Measurements from ENCODE around the gene LRCH1. TPM values are rescaled to one million over a fixed set of nuclear protein-coding genes. Genes with fewer than 3 reads are reported as not detected.
A peak's percentile ranks its signal among the peaks of the same experiment; 100 is the strongest.

LRCH1 gene
- polyA plus RNA-seq, 1 donor (not counting 4 experiments of a cell fraction or from before 2014, with no cell fraction given): 16.2 TPM

GRCh38 chr13:46686171-46686570, 133.2 kb downstream of the LRCH1 start:
- Histone ChIP-seq H3K4me2 (ENCODE audit: control insufficient read depth, extremely low read depth, insufficient read depth, low read depth, low read length) (no peak overlapping the region), H4K20me1 (ENCODE audit: control insufficient read depth, extremely low read depth, insufficient read depth, low read length) (no peaks in the 10 kb centered on the region), H3K9me1 (ENCODE audit: control insufficient read depth, extremely low read depth, insufficient read depth, low read length) (no peaks in the 10 kb centered on the region), H3K4me3 (ENCODE audit: control insufficient read depth in 2 of 3, extremely low read depth in 1 of 3, insufficient read depth in 2 of 3, low read depth in 1 of 3, low read length in 3 of 3) (no peak overlapping the region), H3K27ac (ENCODE audit: control insufficient read depth, insufficient read depth, low read length) (no peak overlapping the region), H2AFZ (ENCODE audit: control insufficient read depth, low read length) (no peak overlapping the region), H3K9me3 (ENCODE audit: control insufficient read depth, low read depth, low read length) (no peaks in the 10 kb centered on the region), H3K36me3 (ENCODE audit: control insufficient read depth in 2 of 2, extremely low read depth in 1 of 2, insufficient read depth in 2 of 2, low read length in 2 of 2) (peaks cover 0 to 4% of the 10 kb centered on the region in 2 experiments), H3K4me1 (ENCODE audit: control insufficient read depth, extremely low read depth, insufficient read depth, low read length) (peaks cover 10% of the 10 kb centered on the region), H3K27me3 (ENCODE audit: control insufficient read depth, extremely low read depth, insufficient read depth, low read length) (no peaks in the 10 kb centered on the region), H3K79me2 (ENCODE audit: control insufficient read depth, insufficient read depth, low read length) (no peaks in the 10 kb centered on the region), H3K9ac (ENCODE audit: control insufficient read depth, extremely low read depth, insufficient read depth, low read length) (no peak overlapping the region)
- dilution Hi-C loops (cut with MboI; ENCODE audit: extremely low pct_ligation_motif_present, low sequenced_read_pairs): no loop called here
- FAIRE-seq: no peak
- no peak for DNase-seq (ENCODE audit: low read depth, low spot score)
- TF ChIP-seq EZH2 (IDR thresholded peaks at IDR 0.05; ENCODE audit: low read length) (no peak), CTCF (optimal IDR thresholded peaks at IDR 0.05 in 1 of 3, IDR thresholded peaks at IDR 0.05 in 1 of 3, conservative IDR thresholded peaks at IDR 0.05 in 1 of 3; ENCODE audit: extremely low read depth in 1 of 3, insufficient read depth in 2 of 3, low read length in 3 of 3) (no peak)

GRCh38 chr13:46687810-46688209, 134.8 kb downstream of the LRCH1 start:
- FAIRE-seq: peak; percentile 91
- no peak for TF ChIP-seq EZH2 (IDR thresholded peaks at IDR 0.05; ENCODE audit: low read length)

GRCh38 chr13:46688306-46688705, 135.3 kb downstream of the LRCH1 start:
- peak overlapping the region; percentile 33 for H3K27ac ChIP-seq (ENCODE audit: control insufficient read depth, insufficient read depth, low read length)

More at GRCh38 chr13:46687810-46688209, 134.8 kb downstream of the LRCH1 start:
- Histone ChIP-seq H3K4me1 (ENCODE audit: control insufficient read depth, extremely low read depth, insufficient read depth, low read length) (peaks cover 10% of the 10 kb centered on the region), H3K9me1 (ENCODE audit: control insufficient read depth, extremely low read depth, insufficient read depth, low read length) (no peaks in the 10 kb centered on the region), H3K9me3 (ENCODE audit: control insufficient read depth, low read depth, low read length) (no peaks in the 10 kb centered on the region), H3K9ac (ENCODE audit: control insufficient read depth, extremely low read depth, insufficient read depth, low read length) (no peak overlapping the region), H3K36me3 (ENCODE audit: control insufficient read depth in 2 of 2, extremely low read depth in 1 of 2, insufficient read depth in 2 of 2, low read length in 2 of 2) (no peaks in the 10 kb centered on the region), H3K79me2 (ENCODE audit: control insufficient read depth, insufficient read depth, low read length) (no peaks in the 10 kb centered on the region), H3K27ac (ENCODE audit: control insufficient read depth, insufficient read depth, low read length) (peak overlapping the region; percentile 33), H2AFZ (ENCODE audit: control insufficient read depth, low read length) (no peak overlapping the region), H4K20me1 (ENCODE audit: control insufficient read depth, extremely low read depth, insufficient read depth, low read length) (no peaks in the 10 kb centered on the region), H3K4me3 (ENCODE audit: control insufficient read depth in 2 of 3, extremely low read depth in 1 of 3, insufficient read depth in 2 of 3, low read depth in 1 of 3, low read length in 3 of 3) (no peak overlapping the region), H3K4me2 (ENCODE audit: control insufficient read depth, extremely low read depth, insufficient read depth, low read depth, low read length) (no peak overlapping the region), H3K27me3 (ENCODE audit: control insufficient read depth, extremely low read depth, insufficient read depth, low read length) (no peaks in the 10 kb centered on the region)
- peak; percentile 19 for DNase-seq (ENCODE audit: low read depth, low spot score)
- dilution Hi-C loops (cut with MboI; ENCODE audit: extremely low pct_ligation_motif_present, low sequenced_read_pairs): no loop called here

More at GRCh38 chr13:46688306-46688705, 135.3 kb downstream of the LRCH1 start:
- Histone ChIP-seq H3K4me1 (ENCODE audit: control insufficient read depth, extremely low read depth, insufficient read depth, low read length) (peaks cover 10% of the 10 kb centered on the region), H2AFZ (ENCODE audit: control insufficient read depth, low read length) (no peak overlapping the region), H4K20me1 (ENCODE audit: control insufficient read depth, extremely low read depth, insufficient read depth, low read length) (no peaks in the 10 kb centered on the region), H3K9me1 (ENCODE audit: control insufficient read depth, extremely low read depth, insufficient read depth, low read length) (no peaks in the 10 kb centered on the region), H3K4me2 (ENCODE audit: control insufficient read depth, extremely low read depth, insufficient read depth, low read depth, low read length) (no peak overlapping the region), H3K4me3 (ENCODE audit: control insufficient read depth in 2 of 3, extremely low read depth in 1 of 3, insufficient read depth in 2 of 3, low read depth in 1 of 3, low read length in 3 of 3) (no peak overlapping the region), H3K27me3 (ENCODE audit: control insufficient read depth, extremely low read depth, insufficient read depth, low read length) (no peaks in the 10 kb centered on the region), H3K9ac (ENCODE audit: control insufficient read depth, extremely low read depth, insufficient read depth, low read length) (no peak overlapping the region), H3K36me3 (ENCODE audit: control insufficient read depth in 2 of 2, extremely low read depth in 1 of 2, insufficient read depth in 2 of 2, low read length in 2 of 2) (peaks cover 2 to 3% of the 10 kb centered on the region in 2 experiments), H3K79me2 (ENCODE audit: control insufficient read depth, insufficient read depth, low read length) (no peaks in the 10 kb centered on the region), H3K9me3 (ENCODE audit: control insufficient read depth, low read depth, low read length) (no peaks in the 10 kb centered on the region)
- FAIRE-seq: no peak
- dilution Hi-C loops (cut with MboI; ENCODE audit: extremely low pct_ligation_motif_present, low sequenced_read_pairs): no loop called here
- no peak for TF ChIP-seq CTCF (optimal IDR thresholded peaks at IDR 0.05 in 1 of 3, IDR thresholded peaks at IDR 0.05 in 1 of 3, conservative IDR thresholded peaks at IDR 0.05 in 1 of 3; ENCODE audit: extremely low read depth in 1 of 3, insufficient read depth in 2 of 3, low read length in 3 of 3)
- no peak for TF ChIP-seq EZH2 (IDR thresholded peaks at IDR 0.05; ENCODE audit: low read length)
- DNase-seq (ENCODE audit: low read depth, low spot score): no peak
